ENCODE data around the gene UNC119B.

UNC119B gene

DNA sequence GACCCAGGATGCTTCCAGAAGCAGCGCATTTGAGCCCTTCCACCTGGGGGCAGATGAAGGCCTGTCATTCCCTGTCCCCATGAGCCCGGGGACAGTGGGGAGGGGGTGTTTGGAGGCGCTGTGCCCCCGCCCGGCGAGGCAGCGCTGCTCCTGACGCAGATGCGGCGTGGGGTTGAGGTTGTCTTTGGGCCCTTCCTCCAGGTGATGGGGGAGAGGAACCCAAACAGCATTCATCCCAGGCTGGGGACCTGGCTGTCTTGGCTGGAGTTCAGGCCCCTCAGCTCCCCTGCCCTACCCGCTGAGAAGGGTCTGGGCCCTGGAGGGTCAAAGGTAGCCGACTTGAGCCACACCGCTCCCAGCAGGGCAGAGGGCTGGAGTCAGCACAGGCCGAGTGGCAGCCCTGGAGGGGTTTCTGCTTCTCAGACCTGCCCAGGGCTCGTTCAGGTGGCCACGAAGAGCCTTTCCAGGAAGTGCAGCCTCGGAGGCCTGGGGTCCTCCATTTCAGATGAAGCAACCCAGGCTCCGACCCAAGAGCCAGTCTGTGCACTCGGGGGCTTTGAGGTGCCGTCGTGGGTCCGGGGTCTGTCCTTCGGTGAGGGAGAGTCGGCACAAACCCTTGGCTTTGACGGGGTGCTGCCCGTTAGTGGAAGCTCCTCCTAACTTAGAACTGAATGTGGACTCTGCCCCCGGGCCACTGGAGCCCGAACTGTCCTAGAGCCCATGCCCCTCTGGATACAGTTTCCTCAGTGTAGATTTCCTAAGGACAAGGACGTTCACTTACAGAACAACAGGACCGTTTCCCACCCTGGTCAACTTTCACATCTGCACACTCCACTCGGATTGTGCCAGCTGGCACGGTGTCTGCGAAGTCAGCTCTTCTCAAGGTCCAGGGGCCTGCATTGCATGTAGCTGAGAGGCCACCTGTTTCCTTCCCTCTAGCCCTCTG is 31.5 kb downstream of the UNC119B start:
- TF ChIP-seq ZNF791 (tag by site-specific recombination; IDR thresholded peaks at IDR 0.05) (no peak), ZEB2 (tag by site-specific recombination; IDR thresholded peaks at IDR 0.05) (no peak), ZNF335 (tag by site-specific recombination; conservative IDR thresholded peaks at IDR 0.05) (no peak)
- TF ChIP-seq, protein P1, sequence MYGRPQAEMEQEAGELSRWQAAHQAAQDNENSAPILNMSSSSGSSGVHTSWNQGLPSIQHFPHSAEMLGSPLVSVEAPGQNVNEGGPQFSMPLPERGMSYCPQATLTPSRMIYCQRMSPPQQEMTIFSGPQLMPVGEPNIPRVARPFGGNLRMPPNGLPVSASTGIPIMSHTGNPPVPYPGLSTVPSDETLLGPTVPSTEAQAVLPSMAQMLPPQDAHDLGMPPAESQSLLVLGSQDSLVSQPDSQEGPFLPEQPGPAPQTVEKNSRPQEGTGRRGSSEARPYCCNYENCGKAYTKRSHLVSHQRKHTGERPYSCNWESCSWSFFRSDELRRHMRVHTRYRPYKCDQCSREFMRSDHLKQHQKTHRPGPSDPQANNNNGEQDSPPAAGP (tag by site-specific recombination; IDR thresholded peaks at IDR 0.05): no peak
- no peaks in the 10 kb centered on the region for H3K9me3 ChIP-seq (ENCODE audit: control insufficient read depth, insufficient read depth, low read depth, low read length)
- H3K27ac ChIP-seq (ENCODE audit: extremely low read depth, low read depth, low read length): no peak overlapping the region
- ChIA-PET CTCF (interaction anchor here (0.7 kb wide), 1 partner anchor 43 kb away, joined by 3 read pairs; no protein-coding TSS in a partner anchor), POLR2A (no interaction called here)
- H3K36me3 ChIP-seq (ENCODE audit: control insufficient read depth in 2 of 2, insufficient read depth in 1 of 2, low read length in 2 of 2): peaks cover 0 to 14% of the 10 kb centered on the region in 2 experiments; a peak in 1 of 3 replicates
- no peaks in the 10 kb centered on the region for H3K4me1 ChIP-seq (ENCODE audit: control insufficient read depth, insufficient read depth, low read length)
- H3K4me3 ChIP-seq (ENCODE audit: low read depth, low read length): no peak overlapping the region

DNA sequence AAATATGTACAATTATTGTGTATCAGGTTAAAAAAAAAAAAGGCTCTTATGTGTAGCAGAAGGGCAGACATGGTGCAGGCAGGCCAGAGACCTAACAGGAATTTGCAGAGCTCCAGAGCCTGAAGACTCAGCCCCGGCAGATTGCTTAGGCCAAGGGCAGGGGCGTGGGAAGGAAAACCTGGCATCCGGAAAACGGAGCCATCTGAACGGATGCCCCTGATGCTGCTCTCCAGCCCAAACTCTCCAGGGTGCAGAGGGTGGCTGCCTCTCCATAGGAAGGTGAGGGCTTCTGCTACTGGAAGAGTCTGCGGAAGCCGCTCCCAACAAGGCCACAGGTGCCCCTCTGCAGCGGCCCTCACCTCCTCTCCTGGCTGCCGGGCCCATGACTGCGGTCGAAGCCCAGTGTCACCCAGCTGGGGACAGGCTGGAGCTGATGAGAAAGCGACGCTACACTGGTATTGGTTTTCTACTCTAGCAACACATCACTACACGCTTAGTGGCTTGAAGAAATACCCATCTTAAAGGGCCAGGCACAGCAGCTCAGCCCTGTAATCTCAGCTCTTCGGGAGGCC is 34.8 kb downstream of the UNC119B start:
- no peak for TF ChIP-seq ZNF366 (tag by site-specific recombination; conservative IDR thresholded peaks at IDR 0.05)
- TF ChIP-seq KLF8 (tag by site-specific recombination; IDR thresholded peaks at IDR 0.05): no peak
- TF ChIP-seq, protein P2, sequence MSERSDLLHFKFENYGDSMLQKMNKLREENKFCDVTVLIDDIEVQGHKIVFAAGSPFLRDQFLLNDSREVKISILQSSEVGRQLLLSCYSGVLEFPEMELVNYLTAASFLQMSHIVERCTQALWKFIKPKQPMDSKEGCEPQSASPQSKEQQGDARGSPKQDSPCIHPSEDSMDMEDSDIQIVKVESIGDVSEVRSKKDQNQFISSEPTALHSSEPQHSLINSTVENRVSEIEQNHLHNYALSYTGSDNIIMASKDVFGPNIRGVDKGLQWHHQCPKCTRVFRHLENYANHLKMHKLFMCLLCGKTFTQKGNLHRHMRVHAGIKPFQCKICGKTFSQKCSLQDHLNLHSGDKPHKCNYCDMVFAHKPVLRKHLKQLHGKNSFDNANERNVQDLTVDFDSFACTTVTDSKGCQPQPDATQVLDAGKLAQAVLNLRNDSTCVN (tag by site-specific recombination; optimal IDR thresholded peaks at IDR 0.05): no peak
- no peak for TF ChIP-seq BCL11B (tag by site-specific recombination; IDR thresholded peaks at IDR 0.05; ENCODE audit: low read depth)
- TF ChIP-seq ZNF530 (tag by site-specific recombination; IDR thresholded peaks at IDR 0.05; ENCODE audit: low read depth): no peak
- TF ChIP-seq ZNF341 (tag by site-specific recombination; IDR thresholded peaks at IDR 0.05; ENCODE audit: low read depth): no peak
- no peak for TF ChIP-seq ZBTB7A (tag by site-specific recombination; IDR thresholded peaks at IDR 0.05; ENCODE audit: low read depth)
- no peak for TF ChIP-seq OVOL3 (tag by site-specific recombination; IDR thresholded peaks at IDR 0.05)
- no peak for TF ChIP-seq ZNF354C (tag by site-specific recombination; IDR thresholded peaks at IDR 0.05; ENCODE audit: borderline replicate concordance, low read depth)
- TF ChIP-seq ZNF660 (tag by site-specific recombination; IDR thresholded peaks at IDR 0.05): no peak
- no peak for TF ChIP-seq ZNF23 (tag by site-specific recombination; IDR thresholded peaks at IDR 0.05; ENCODE audit: borderline replicate concordance)
- TF ChIP-seq, protein P3, sequence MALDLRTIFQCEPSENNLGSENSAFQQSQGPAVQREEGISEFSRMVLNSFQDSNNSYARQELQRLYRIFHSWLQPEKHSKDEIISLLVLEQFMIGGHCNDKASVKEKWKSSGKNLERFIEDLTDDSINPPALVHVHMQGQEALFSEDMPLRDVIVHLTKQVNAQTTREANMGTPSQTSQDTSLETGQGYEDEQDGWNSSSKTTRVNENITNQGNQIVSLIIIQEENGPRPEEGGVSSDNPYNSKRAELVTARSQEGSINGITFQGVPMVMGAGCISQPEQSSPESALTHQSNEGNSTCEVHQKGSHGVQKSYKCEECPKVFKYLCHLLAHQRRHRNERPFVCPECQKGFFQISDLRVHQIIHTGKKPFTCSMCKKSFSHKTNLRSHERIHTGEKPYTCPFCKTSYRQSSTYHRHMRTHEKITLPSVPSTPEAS (tag by site-specific recombination; IDR thresholded peaks at IDR 0.05): no peak
- TF ChIP-seq MYNN (tag by site-specific recombination; IDR thresholded peaks at IDR 0.05; ENCODE audit: borderline replicate concordance): no peak
- no peak for TF ChIP-seq ZNF24 (tag by site-specific recombination; IDR thresholded peaks at IDR 0.05)
- no peak for TF ChIP-seq ZNF558 (tag by site-specific recombination; IDR thresholded peaks at IDR 0.05)
- no peak for TF ChIP-seq ZNF433 (tag by site-specific recombination; IDR thresholded peaks at IDR 0.05; ENCODE audit: low read depth)
- no peak for TF ChIP-seq ZNF140 (tag by site-specific recombination; IDR thresholded peaks at IDR 0.05)
- no peak for TF ChIP-seq ZFHX2 (tag by site-specific recombination; conservative IDR thresholded peaks at IDR 0.05)
- Histone ChIP-seq H3K4me3 (ENCODE audit: low read depth, low read length) (no peak overlapping the region), H3K27ac (ENCODE audit: extremely low read depth, low read depth, low read length) (no peak overlapping the region), H3K9me3 (ENCODE audit: control insufficient read depth, insufficient read depth, low read depth, low read length) (no peaks in the 10 kb centered on the region), H3K4me1 (ENCODE audit: control insufficient read depth, insufficient read depth, low read length) (no peaks in the 10 kb centered on the region), H3K36me3 (ENCODE audit: control insufficient read depth in 2 of 2, insufficient read depth in 1 of 2, low read length in 2 of 2) (no peaks in the 10 kb centered on the region)
- CTCF ChIA-PET: interaction anchor here (0.5 to 0.7 kb wide), 2 partner anchors 115 to 261 kb away, joined by 3 to 8 read pairs; no protein-coding TSS in a partner anchor
- POLR2A ChIA-PET: no interaction called here

Measured in HEK293 (cell line).